ENCODE data around the gene DPY19L2.
"Not testable (repeated sequence)": the region's sequence is repeated elsewhere in the genome, so short reads cannot be mapped to it uniquely, and the experiment has no call there.

The DPY19L2 gene

GRCh38 chr12:63658501-63658900 lies 9.8 kb downstream of the DPY19L2 start:
- DNase-seq (ENCODE audit: low spot score), result not testable (repeated sequence)

- DNase-seq (ENCODE audit: low spot score), result not testable (repeated sequence)
Measured at GRCh38 chr12:63656407-63656806, 11.9 kb downstream of the DPY19L2 start.

GRCh38 chr12:63655543-63656257 lies 12.6 kb downstream of the DPY19L2 start:
- DNase-seq (ENCODE audit: low spot score), result not testable (repeated sequence)

GRCh38 chr12:63654481-63654880 lies 13.8 kb downstream of the DPY19L2 start:
- not testable (repeated sequence) for DNase-seq (ENCODE audit: low spot score)

GRCh38 chr12:63649517-63649916 lies 18.8 kb downstream of the DPY19L2 start:
- DNase-seq (ENCODE audit: low spot score), result not testable (repeated sequence)

GRCh38 chr12:63643381-63644140 lies 24.7 kb downstream of the DPY19L2 start:
- not testable (repeated sequence) for DNase-seq (ENCODE audit: low spot score)

- not testable (repeated sequence) for DNase-seq (ENCODE audit: low spot score)
Measured at GRCh38 chr12:63624258-63624657, 44.0 kb downstream of the DPY19L2 start.

GRCh38 chr12:63615544-63615943 lies 52.7 kb downstream of the DPY19L2 start:
- not testable (repeated sequence) for DNase-seq (ENCODE audit: low spot score)

GRCh38 chr12:63611285-63611684 lies 57.0 kb downstream of the DPY19L2 start:
- DNase-seq (ENCODE audit: low spot score), result not testable (repeated sequence)

- DNase-seq (ENCODE audit: low spot score), result not testable (repeated sequence)
Measured at GRCh38 chr12:63609281-63609680, 59.0 kb downstream of the DPY19L2 start.

GRCh38 chr12:63604985-63605384 lies 63.3 kb downstream of the DPY19L2 start:
- DNase-seq (ENCODE audit: low spot score), result not testable (repeated sequence)

- DNase-seq (ENCODE audit: low spot score), result not testable (repeated sequence)
Measured at GRCh38 chr12:63594828-63595227, 73.5 kb downstream of the DPY19L2 start.

- peak; percentile 3 for DNase-seq (ENCODE audit: low spot score)
Measured at GRCh38 chr12:63584426-63584825, 83.9 kb downstream of the DPY19L2 start.

GRCh38 chr12:63583289-63583688 lies 85.0 kb downstream of the DPY19L2 start:
- not testable (repeated sequence) for DNase-seq (ENCODE audit: low spot score)

- DNase-seq (ENCODE audit: low spot score), result not testable (repeated sequence)
Measured at GRCh38 chr12:63577631-63578030, 90.7 kb downstream of the DPY19L2 start.

GRCh38 chr12:63572038-63572437 lies 96.3 kb downstream of the DPY19L2 start:
- DNase-seq (ENCODE audit: low spot score), result not testable (repeated sequence)

- DNase-seq (ENCODE audit: low spot score), result not testable (repeated sequence)
Measured at GRCh38 chr12:63558445-63558844, 109.8 kb downstream of the DPY19L2 start.

- not testable (repeated sequence) for DNase-seq (ENCODE audit: low spot score)
Measured at GRCh38 chr12:63551397-63551796, 116.9 kb downstream of the DPY19L2 start.

- DNase-seq (ENCODE audit: low spot score), result not testable (repeated sequence)
Measured at GRCh38 chr12:63549034-63549433, 119.3 kb downstream of the DPY19L2 start.

GRCh38 chr12:63545298-63545916 lies 122.9 kb downstream of the DPY19L2 start:
- DNase-seq (ENCODE audit: low spot score), result not testable (repeated sequence)

GRCh38 chr12:63538656-63539055 lies 129.6 kb downstream of the DPY19L2 start:
- DNase-seq (ENCODE audit: low spot score), result not testable (repeated sequence)

GRCh38 chr12:63537838-63538237 lies 130.5 kb downstream of the DPY19L2 start:
- not testable (repeated sequence) for DNase-seq (ENCODE audit: low spot score)

- not testable (repeated sequence) for DNase-seq (ENCODE audit: low spot score)
Measured at GRCh38 chr12:63529641-63530040, 138.7 kb downstream of the DPY19L2 start.
